ENCODE results near the gene SFXN4. TPM values are rescaled to one million over a fixed set of nuclear protein-coding genes. Genes with fewer than 3 reads are reported as not detected.

The SFXN4 gene
- total RNA-seq, 4 donors from 2014 or later, result 22.8 to 35.5 (median 26.2) TPM

DNA sequence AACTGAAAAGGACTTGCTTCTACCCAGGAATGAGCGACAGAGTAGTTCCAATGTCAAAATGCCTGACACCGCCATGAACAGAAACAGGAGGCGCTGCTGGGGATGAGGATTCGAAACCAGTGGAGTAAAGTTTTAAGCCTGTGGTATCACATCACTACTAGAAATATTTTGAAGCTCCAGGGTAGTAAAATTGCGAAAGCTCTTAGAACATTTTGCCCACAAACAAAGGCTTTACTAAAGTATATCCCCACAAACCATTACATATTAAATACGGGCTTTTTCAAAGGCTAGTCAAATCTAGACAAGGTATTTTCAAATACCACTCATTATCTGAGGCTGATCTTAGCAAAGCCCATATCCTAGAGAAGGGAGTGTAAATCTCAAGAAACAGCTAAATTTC is 10.7 kb upstream of the SFXN4 start:
- DNase-seq, result no peak
- no peak overlapping the region for H3K27ac ChIP-seq
- H3K4me1 ChIP-seq, result peaks cover 0 to 21% (median 6%) of the 10 kb centered on the region in 4 donors
- no peak overlapping the region for H3K4me3 ChIP-seq
- no peaks in the 10 kb centered on the region for H3K9me3 ChIP-seq
- no peaks in the 10 kb centered on the region for H3K27me3 ChIP-seq
- peaks cover 0 to 33% (median 0%) of the 10 kb centered on the region in 3 donors for H3K36me3 ChIP-seq
- TF ChIP-seq, protein P1, sequence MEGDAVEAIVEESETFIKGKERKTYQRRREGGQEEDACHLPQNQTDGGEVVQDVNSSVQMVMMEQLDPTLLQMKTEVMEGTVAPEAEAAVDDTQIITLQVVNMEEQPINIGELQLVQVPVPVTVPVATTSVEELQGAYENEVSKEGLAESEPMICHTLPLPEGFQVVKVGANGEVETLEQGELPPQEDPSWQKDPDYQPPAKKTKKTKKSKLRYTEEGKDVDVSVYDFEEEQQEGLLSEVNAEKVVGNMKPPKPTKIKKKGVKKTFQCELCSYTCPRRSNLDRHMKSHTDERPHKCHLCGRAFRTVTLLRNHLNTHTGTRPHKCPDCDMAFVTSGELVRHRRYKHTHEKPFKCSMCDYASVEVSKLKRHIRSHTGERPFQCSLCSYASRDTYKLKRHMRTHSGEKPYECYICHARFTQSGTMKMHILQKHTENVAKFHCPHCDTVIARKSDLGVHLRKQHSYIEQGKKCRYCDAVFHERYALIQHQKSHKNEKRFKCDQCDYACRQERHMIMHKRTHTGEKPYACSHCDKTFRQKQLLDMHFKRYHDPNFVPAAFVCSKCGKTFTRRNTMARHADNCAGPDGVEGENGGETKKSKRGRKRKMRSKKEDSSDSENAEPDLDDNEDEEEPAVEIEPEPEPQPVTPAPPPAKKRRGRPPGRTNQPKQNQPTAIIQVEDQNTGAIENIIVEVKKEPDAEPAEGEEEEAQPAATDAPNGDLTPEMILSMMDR (IDR thresholded peaks at IDR 0.05), result no peak

DNA sequence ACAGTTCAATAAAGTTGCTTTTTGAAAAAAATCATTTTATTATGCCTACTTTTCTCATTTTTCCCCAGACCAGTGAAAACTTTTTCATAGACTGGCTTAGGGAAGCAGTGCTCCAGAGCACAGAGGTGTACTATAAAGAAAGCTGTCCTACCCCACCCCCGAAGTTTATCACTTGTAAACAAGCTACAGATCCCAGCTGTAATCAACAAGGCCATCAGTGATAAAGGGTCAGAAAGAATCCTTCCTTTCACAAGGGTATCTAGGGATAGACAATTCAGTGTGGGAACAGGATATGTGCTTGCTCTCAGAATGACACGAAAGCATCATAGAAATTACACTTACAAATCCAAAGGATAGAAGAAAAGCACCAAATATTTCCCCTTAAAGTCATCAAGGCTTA is 8.6 kb upstream of the SFXN4 start:
- TF ChIP-seq, protein P1 (IDR thresholded peaks at IDR 0.05), result no peak
- no peak for TF ChIP-seq POLR2A (IDR thresholded peaks at IDR 0.05)
- H3K4me1 ChIP-seq, result peaks cover 0 to 21% (median 6%) of the 10 kb centered on the region in 4 donors
- no peak for DNase-seq
- peaks cover 0 to 53% (median 0%) of the 10 kb centered on the region in 3 donors for H3K36me3 ChIP-seq
- no peak overlapping the region for H3K27ac ChIP-seq
- no peaks in the 10 kb centered on the region for H3K9me3 ChIP-seq
- no peak overlapping the region for H3K4me3 ChIP-seq
- H3K27me3 ChIP-seq, result no peaks in the 10 kb centered on the region

DNA sequence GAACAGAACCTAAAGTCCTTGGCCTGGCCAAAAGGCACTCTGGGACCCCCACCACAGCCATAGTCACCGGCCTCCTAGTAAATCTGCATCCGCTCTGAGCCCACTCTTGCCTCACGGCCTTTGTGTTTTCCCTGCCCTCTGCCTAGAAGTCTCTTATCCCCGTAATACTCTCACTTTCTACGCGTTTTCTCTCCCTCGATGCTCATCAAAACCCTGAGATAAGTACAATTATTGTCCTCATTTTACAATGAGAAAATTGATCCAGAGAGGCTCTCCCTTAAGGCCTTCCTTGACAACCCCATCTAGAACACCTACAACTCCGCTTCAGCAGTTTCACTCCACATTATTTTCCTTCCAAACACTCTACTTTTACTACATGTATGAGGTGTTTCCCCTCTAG is 1.5 kb upstream of the SFXN4 start:
- H3K9me3 ChIP-seq, result no peaks in the 10 kb centered on the region
- DNase-seq, result no peak
- H3K27ac ChIP-seq, result no peak overlapping the region
- TF ChIP-seq POLR2A (IDR thresholded peaks at IDR 0.05), result no peak
- TF ChIP-seq, protein P1 (IDR thresholded peaks at IDR 0.05), result no peak
- H3K4me3 ChIP-seq, result no peak overlapping the region
- peaks cover 0 to 7% (median 2%) of the 10 kb centered on the region in 4 donors for H3K4me1 ChIP-seq
- H3K27me3 ChIP-seq, result no peaks in the 10 kb centered on the region
- H3K36me3 ChIP-seq, result peaks cover 0 to 48% (median 0%) of the 10 kb centered on the region in 3 donors

DNA sequence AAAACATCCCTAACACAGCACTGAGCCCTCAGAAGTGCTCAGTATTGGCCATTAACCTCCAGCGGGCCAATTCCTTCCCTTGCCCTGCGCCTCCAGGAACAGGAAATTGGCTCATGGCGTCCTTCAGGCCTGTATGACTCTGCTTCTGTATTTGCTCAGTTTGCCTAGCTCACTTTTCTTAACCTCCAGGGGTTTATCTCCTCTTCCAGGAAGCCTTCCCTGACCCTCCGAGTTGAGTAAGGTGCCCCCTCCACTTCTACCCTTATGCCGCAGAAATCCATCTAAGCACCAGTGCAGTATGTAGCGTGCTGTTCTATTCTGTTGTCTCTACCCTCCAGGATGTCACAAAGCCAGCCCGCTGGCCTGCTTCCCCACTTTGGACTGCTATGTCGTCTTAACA is 1.1 kb upstream of the SFXN4 start:
- TF ChIP-seq, protein P1 (IDR thresholded peaks at IDR 0.05), result no peak
- TF ChIP-seq POLR2A (IDR thresholded peaks at IDR 0.05), result no peak
- Histone ChIP-seq H3K27me3 (no peaks in the 10 kb centered on the region), H3K4me1 (peaks cover 0 to 7% (median 2%) of the 10 kb centered on the region in 4 donors), H3K4me3 (no peak overlapping the region), H3K9me3 (no peaks in the 10 kb centered on the region), H3K27ac (peak overlapping the region in 3 of 4 donors; percentile 81 to 94 (median 87)), H3K36me3 (peaks cover 0 to 43% (median 0%) of the 10 kb centered on the region in 3 donors)
- no peak for DNase-seq

DNA sequence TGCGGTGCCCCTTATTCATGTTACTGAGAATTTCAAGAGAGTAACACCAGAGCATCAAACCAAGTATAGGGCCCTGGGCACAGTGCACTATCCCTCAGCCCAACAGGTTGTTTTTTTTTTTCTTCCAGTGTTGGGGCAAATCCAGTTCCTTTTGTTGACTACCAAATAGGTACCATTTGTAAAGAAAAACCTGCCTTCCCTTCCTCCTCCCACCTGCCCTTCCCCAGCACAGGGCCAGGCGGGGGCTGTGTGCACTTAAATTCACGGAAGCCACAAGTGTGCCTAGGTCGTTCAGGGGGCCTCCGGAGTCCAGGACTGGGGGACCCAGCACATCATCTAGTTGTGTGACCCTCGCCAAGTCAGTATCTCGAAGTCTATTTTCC is 595 bp upstream of the SFXN4 start:
- Histone ChIP-seq H3K36me3 (peaks cover 0 to 39% (median 0%) of the 10 kb centered on the region in 3 donors), H3K27me3 (no peaks in the 10 kb centered on the region), H3K9me3 (no peaks in the 10 kb centered on the region), H3K4me3 (peak overlapping the region; percentile 62 to 94 (median 73)), H3K27ac (peak overlapping the region; percentile 81 to 94 (median 89)), H3K4me1 (peaks cover 0 to 7% (median 2%) of the 10 kb centered on the region in 4 donors)
- TF ChIP-seq POLR2A (IDR thresholded peaks at IDR 0.05), result no peak
- TF ChIP-seq, protein P1 (IDR thresholded peaks at IDR 0.05), result no peak
- no peak for DNase-seq
